ENCODE data around the gene HPN. TPM values are rescaled to one million over a fixed set of nuclear protein-coding genes. Genes with fewer than 3 reads are reported as not detected.

HPN gene
- total and polyA plus RNA-seq, 10 of the 15 experiments (the other 5 are each of a cell fraction or from before 2014, with no cell fraction given): 0.21 to 0.35 TPM; not detected in 8

- TF ChIP-seq E2F8 (IDR thresholded peaks at IDR 0.05; ENCODE audit: low read depth, partially characterized antibody) (no peak), HSF1 (IDR thresholded peaks at IDR 0.05; ENCODE audit: low read depth, low read length) (no peak), EP300 (IDR thresholded peaks at IDR 0.05; ENCODE audit: borderline replicate concordance in 1 of 2, control insufficient read depth in 1 of 2, low read depth in 2 of 2, low read length in 2 of 2) (no peak), BACH1 (IDR thresholded peaks at IDR 0.05; ENCODE audit: borderline replicate concordance) (no peak), ZBTB33 (IDR thresholded peaks at IDR 0.05) (no peak), SREBF1 (IDR thresholded peaks at IDR 0.05; ENCODE audit: low read length) (no peak), SIN3A (IDR thresholded peaks at IDR 0.05; ENCODE audit: low read depth, low read length) (no peak), WRNIP1 (IDR thresholded peaks at IDR 0.05; ENCODE audit: borderline replicate concordance, low read depth, low read length) (no peak), RFX5 (IDR thresholded peaks at IDR 0.05; ENCODE audit: low read depth, low read length) (no peak), RCOR1 (conservative IDR thresholded peaks at IDR 0.05; ENCODE audit: low read depth, low read length) (no peak)
Observed at GRCh38 chr19:35115177-35115951, 73.8 kb downstream of the HPN start, which contains the start of gene FXYD3 (continued).

Other genes starting within 250 kb of the HPN start
Only the 7 nearest of the 13 such genes appear.
- gene ZNF792, start 77.5 kb upstream of the HPN start, total RNA-seq (2014; rRNA removed): 2.3 and 2.8 TPM in 2 replicates
- 2.2 and 2.6 TPM in 2 replicates for gene ZNF792, start 77.5 kb upstream of the HPN start, total RNA-seq (2014; rRNA removed; fragmentation: Illumina TruSeq; extraction: Trizol)
- 2.0 and 2.2 TPM in 2 replicates for gene ZNF792, start 77.5 kb upstream of the HPN start, total RNA-seq (2021)
- 4.8 and 5.3 TPM in 2 replicates for gene ZNF792, start 77.5 kb upstream of the HPN start, polyA plus RNA-seq (2011; rRNA removed)
- gene ZNF792, start 77.5 kb upstream of the HPN start, polyA plus RNA-seq (2014; fragmentation: Illumina TruSeq; extraction: Trizol): 1.2 and 1.3 TPM in 2 replicates
- under 1 TPM; 0.53 to 0.63 TPM for gene ZNF792, start 77.5 kb upstream of the HPN start, polyA plus RNA-seq (2014; fragmentation: Nextera tagmentation; extraction: Ambion mirVana)
- gene ZNF792, start 77.5 kb upstream of the HPN start, polyA plus RNA-seq (2014; rRNA removed): 0.97 and 1.0 TPM in 2 replicates
- gene ZNF792, start 77.5 kb upstream of the HPN start, polyA plus RNA-seq (2016; fragmentation: Nextera tagmentation; extraction: Ambion mirVana): 1 to 10 TPM in 1 of 2 experiments, under 1 TPM in 1; 0.87 to 1.3 TPM
- gene GRAMD1A, start 41.4 kb upstream of the HPN start, total RNA-seq (2014; rRNA removed): 36.1 and 41.9 TPM in 2 replicates
- gene GRAMD1A, start 41.4 kb upstream of the HPN start, total RNA-seq (2014; rRNA removed; fragmentation: Illumina TruSeq; extraction: Trizol): 14.8 and 16.9 TPM in 2 replicates
- 69.1 and 71.0 TPM in 2 replicates for gene GRAMD1A, start 41.4 kb upstream of the HPN start, total RNA-seq (2021)
- 32.2 and 60.8 TPM in 2 replicates for gene GRAMD1A, start 41.4 kb upstream of the HPN start, polyA plus RNA-seq (2011; rRNA removed)
- 21.9 and 32.7 TPM in 2 replicates for gene GRAMD1A, start 41.4 kb upstream of the HPN start, polyA plus RNA-seq (2014; fragmentation: Illumina TruSeq; extraction: Trizol)
- gene GRAMD1A, start 41.4 kb upstream of the HPN start, polyA plus RNA-seq (2014; fragmentation: Nextera tagmentation; extraction: Ambion mirVana): 1 to 10 TPM in 1 of 2 experiments, under 1 TPM in 1; 0.79 to 2.0 TPM
- 73.6 and 79.8 TPM in 2 replicates for gene GRAMD1A, start 41.4 kb upstream of the HPN start, polyA plus RNA-seq (2014; rRNA removed)
- gene GRAMD1A, start 41.4 kb upstream of the HPN start, polyA plus RNA-seq (2016; fragmentation: Nextera tagmentation; extraction: Ambion mirVana): 10 to 100 TPM; 22.1 to 37.9 TPM
- gene SCN1B, start 11.3 kb upstream of the HPN start, total RNA-seq (2014; rRNA removed): 0.06 and 0.16 TPM in 2 replicates
- gene SCN1B, start 11.3 kb upstream of the HPN start, total RNA-seq (2014; rRNA removed; fragmentation: Illumina TruSeq; extraction: Trizol): 0.04 TPM in 1 of 2 replicates, not detected in the other
- gene SCN1B, start 11.3 kb upstream of the HPN start, total RNA-seq (2021): 0.27 and 0.33 TPM in 2 replicates
- 0.04 and 0.11 TPM in 2 replicates for gene SCN1B, start 11.3 kb upstream of the HPN start, polyA plus RNA-seq (2011; rRNA removed)
- gene SCN1B, start 11.3 kb upstream of the HPN start, polyA plus RNA-seq (2014; fragmentation: Illumina TruSeq; extraction: Trizol): 0.13 and 0.62 TPM in 2 replicates
- not detected for gene SCN1B, start 11.3 kb upstream of the HPN start, polyA plus RNA-seq (2014; fragmentation: Nextera tagmentation; extraction: Ambion mirVana)
- gene SCN1B, start 11.3 kb upstream of the HPN start, polyA plus RNA-seq (2014; rRNA removed): 0.34 and 0.54 TPM in 2 replicates
- under 1 TPM in 1 of 2 experiments, not detected in 1; 0.08 TPM for gene SCN1B, start 11.3 kb upstream of the HPN start, polyA plus RNA-seq (2016; fragmentation: Nextera tagmentation; extraction: Ambion mirVana)
- gene FXYD3, start 74.1 kb downstream of the HPN start, total RNA-seq (2014; rRNA removed): not detected in 2 replicates
- not detected in 2 replicates for gene FXYD3, start 74.1 kb downstream of the HPN start, total RNA-seq (2014; rRNA removed; fragmentation: Illumina TruSeq; extraction: Trizol)
- gene FXYD3, start 74.1 kb downstream of the HPN start, total RNA-seq (2021): 0.44 and 0.80 TPM in 2 replicates
- not detected in 2 replicates for gene FXYD3, start 74.1 kb downstream of the HPN start, polyA plus RNA-seq (2011; rRNA removed)
- not detected in 2 replicates for gene FXYD3, start 74.1 kb downstream of the HPN start, polyA plus RNA-seq (2014; fragmentation: Illumina TruSeq; extraction: Trizol)
- gene FXYD3, start 74.1 kb downstream of the HPN start, polyA plus RNA-seq (2014; fragmentation: Nextera tagmentation; extraction: Ambion mirVana): under 1 TPM in 1 of 2 experiments, not detected in 1; 0.09 TPM
- not detected in 2 replicates for gene FXYD3, start 74.1 kb downstream of the HPN start, polyA plus RNA-seq (2014; rRNA removed)
- gene FXYD3, start 74.1 kb downstream of the HPN start, polyA plus RNA-seq (2016; fragmentation: Nextera tagmentation; extraction: Ambion mirVana): not detected
- 0.16 TPM in 1 of 2 replicates, not detected in the other for gene LGI4, start 93.3 kb downstream of the HPN start, total RNA-seq (2014; rRNA removed)
- not detected in 2 replicates for gene LGI4, start 93.3 kb downstream of the HPN start, total RNA-seq (2014; rRNA removed; fragmentation: Illumina TruSeq; extraction: Trizol)
- 0.29 TPM in 1 of 2 replicates, not detected in the other for gene LGI4, start 93.3 kb downstream of the HPN start, total RNA-seq (2021)
- 0.11 TPM in 1 of 2 replicates, not detected in the other for gene LGI4, start 93.3 kb downstream of the HPN start, polyA plus RNA-seq (2011; rRNA removed)
- not detected in 2 replicates for gene LGI4, start 93.3 kb downstream of the HPN start, polyA plus RNA-seq (2014; fragmentation: Illumina TruSeq; extraction: Trizol)
- gene LGI4, start 93.3 kb downstream of the HPN start, polyA plus RNA-seq (2014; fragmentation: Nextera tagmentation; extraction: Ambion mirVana): not detected
- gene LGI4, start 93.3 kb downstream of the HPN start, polyA plus RNA-seq (2014; rRNA removed): not detected in 2 replicates
- gene LGI4, start 93.3 kb downstream of the HPN start, polyA plus RNA-seq (2016; fragmentation: Nextera tagmentation; extraction: Ambion mirVana): not detected
- gene FXYD1, start 97.1 kb downstream of the HPN start, total RNA-seq (2014; rRNA removed): 1.0 TPM in 1 of 2 replicates, not detected in the other
- not detected in 2 replicates for gene FXYD1, start 97.1 kb downstream of the HPN start, total RNA-seq (2014; rRNA removed; fragmentation: Illumina TruSeq; extraction: Trizol)
- gene FXYD1, start 97.1 kb downstream of the HPN start, total RNA-seq (2021): 1.2 and 1.4 TPM in 2 replicates
- gene FXYD1, start 97.1 kb downstream of the HPN start, polyA plus RNA-seq (2011; rRNA removed): 0.29 and 0.54 TPM in 2 replicates
- 0.34 TPM in 1 of 2 replicates, not detected in the other for gene FXYD1, start 97.1 kb downstream of the HPN start, polyA plus RNA-seq (2014; fragmentation: Illumina TruSeq; extraction: Trizol)
- not detected for gene FXYD1, start 97.1 kb downstream of the HPN start, polyA plus RNA-seq (2014; fragmentation: Nextera tagmentation; extraction: Ambion mirVana)
- gene FXYD1, start 97.1 kb downstream of the HPN start, polyA plus RNA-seq (2014; rRNA removed): 0.14 and 0.37 TPM in 2 replicates
- under 1 TPM in 1 of 2 experiments, not detected in 1; 0.44 TPM for gene FXYD1, start 97.1 kb downstream of the HPN start, polyA plus RNA-seq (2016; fragmentation: Nextera tagmentation; extraction: Ambion mirVana)
- gene FXYD7, start 101.5 kb downstream of the HPN start, total RNA-seq (2014; rRNA removed): not detected in 2 replicates
- gene FXYD7, start 101.5 kb downstream of the HPN start, total RNA-seq (2014; rRNA removed; fragmentation: Illumina TruSeq; extraction: Trizol): not detected in 2 replicates
- gene FXYD7, start 101.5 kb downstream of the HPN start, total RNA-seq (2021): 0.28 TPM in 1 of 2 replicates, not detected in the other
- gene FXYD7, start 101.5 kb downstream of the HPN start, polyA plus RNA-seq (2011; rRNA removed): 0.07 and 0.12 TPM in 2 replicates
- not detected in 2 replicates for gene FXYD7, start 101.5 kb downstream of the HPN start, polyA plus RNA-seq (2014; fragmentation: Illumina TruSeq; extraction: Trizol)
- under 1 TPM in 1 of 2 experiments, not detected in 1; 0.07 TPM for gene FXYD7, start 101.5 kb downstream of the HPN start, polyA plus RNA-seq (2014; fragmentation: Nextera tagmentation; extraction: Ambion mirVana)
- gene FXYD7, start 101.5 kb downstream of the HPN start, polyA plus RNA-seq (2014; rRNA removed): 0.37 TPM in 1 of 2 replicates, not detected in the other
- gene FXYD7, start 101.5 kb downstream of the HPN start, polyA plus RNA-seq (2016; fragmentation: Nextera tagmentation; extraction: Ambion mirVana): not detected